Neuron (in vitro differentiated cells): ENCODE data around the gene OSBPL1A.

ENCODE experiments used
- H2AFZ ChIP-seq: one replicate; pipeline ENCODE4 v1.6.1; 2013; ENCODE audit warnings: low read depth, mild to moderate bottlenecking, inconsistent platforms, low read length, moderate library complexity
- H3K27me3 ChIP-seq: one replicate; pipeline ENCODE4 v1.6.1; 2013; ENCODE audit warnings: low read length; ENCODE audit not compliant: insufficient read depth
- H3K36me3 ChIP-seq: one replicate; pipeline ENCODE4 v1.6.1; 2013; ENCODE audit warnings: low read length; ENCODE audit not compliant: insufficient read depth
- H3K4me1 ChIP-seq: one replicate; pipeline ENCODE4 v1.6.1; 2013; ENCODE audit warnings: low read length; ENCODE audit not compliant: insufficient read depth
- H3K4me3 ChIP-seq: 2 replicates; pipeline ENCODE4 v1.5.1; 2013; ENCODE audit warnings: mild to moderate bottlenecking, low read length, moderate library complexity
- H3K9me3 ChIP-seq: one replicate; pipeline ENCODE4 v1.6.1; 2013; ENCODE audit warnings: low read length

The OSBPL1A gene

GRCh38 chr18:24300703-24301102, 96.9 kb downstream of the OSBPL1A start:
- no peaks in the 10 kb centered on the region for H3K4me1 ChIP-seq
- H3K27me3 ChIP-seq, result no peaks in the 10 kb centered on the region
- H3K36me3 ChIP-seq, result peaks cover 43% of the 10 kb centered on the region
- no peak overlapping the region for H2AFZ ChIP-seq
- H3K9me3 ChIP-seq, result peaks cover 4% of the 10 kb centered on the region
- no peak overlapping the region for H3K4me3 ChIP-seq

- Histone ChIP-seq H3K9me3 (peaks cover 2% of the 10 kb centered on the region), H3K36me3 (peaks cover 20% of the 10 kb centered on the region), H3K4me1 (no peaks in the 10 kb centered on the region), H3K27me3 (no peaks in the 10 kb centered on the region), H2AFZ (no peak overlapping the region), H3K4me3 (no peak overlapping the region)
Observed at GRCh38 chr18:24296276-24296675, 101.3 kb downstream of the OSBPL1A start.

- H2AFZ ChIP-seq, result no peak overlapping the region
- H3K36me3 ChIP-seq, result peaks cover 4% of the 10 kb centered on the region
- no peaks in the 10 kb centered on the region for H3K9me3 ChIP-seq
- no peaks in the 10 kb centered on the region for H3K27me3 ChIP-seq
- no peaks in the 10 kb centered on the region for H3K4me1 ChIP-seq
- no peak overlapping the region for H3K4me3 ChIP-seq
Observed at GRCh38 chr18:24293254-24293653, 104.4 kb downstream of the OSBPL1A start.

- Histone ChIP-seq H3K27me3 (no peaks in the 10 kb centered on the region), H3K4me3 (no peak overlapping the region), H3K4me1 (no peaks in the 10 kb centered on the region), H3K9me3 (peaks cover 3% of the 10 kb centered on the region), H2AFZ (no peak overlapping the region), H3K36me3 (peaks cover 8% of the 10 kb centered on the region)
Observed at GRCh38 chr18:24278591-24278990, 119.0 kb downstream of the OSBPL1A start.

GRCh38 chr18:24277516-24278195, 120.0 kb downstream of the OSBPL1A start:
- Histone ChIP-seq H3K36me3 (peaks cover 8% of the 10 kb centered on the region), H3K4me1 (no peaks in the 10 kb centered on the region), H2AFZ (no peak overlapping the region), H3K9me3 (peaks cover 3% of the 10 kb centered on the region), H3K27me3 (no peaks in the 10 kb centered on the region), H3K4me3 (no peak overlapping the region)

- Histone ChIP-seq H3K9me3 (peaks cover 3% of the 10 kb centered on the region), H3K4me1 (peaks cover 5% of the 10 kb centered on the region), H3K36me3 (peaks cover 8% of the 10 kb centered on the region), H2AFZ (no peak overlapping the region), H3K27me3 (no peaks in the 10 kb centered on the region), H3K4me3 (no peak overlapping the region)
Observed at GRCh38 chr18:24276994-24277393, 120.6 kb downstream of the OSBPL1A start.

GRCh38 chr18:24274837-24275236, 122.8 kb downstream of the OSBPL1A start:
- H3K4me1 ChIP-seq, result peaks cover 17% of the 10 kb centered on the region
- no peak overlapping the region for H2AFZ ChIP-seq
- H3K4me3 ChIP-seq, result no peak overlapping the region
- H3K9me3 ChIP-seq, result no peaks in the 10 kb centered on the region
- peaks cover 3% of the 10 kb centered on the region for H3K36me3 ChIP-seq
- H3K27me3 ChIP-seq, result no peaks in the 10 kb centered on the region

GRCh38 chr18:24273596-24273995, 124.0 kb downstream of the OSBPL1A start:
- H3K4me1 ChIP-seq, result peaks cover 27% of the 10 kb centered on the region
- no peak overlapping the region for H3K4me3 ChIP-seq
- H2AFZ ChIP-seq, result no peak overlapping the region
- H3K9me3 ChIP-seq, result no peaks in the 10 kb centered on the region
- H3K36me3 ChIP-seq, result no peaks in the 10 kb centered on the region
- H3K27me3 ChIP-seq, result no peaks in the 10 kb centered on the region

GRCh38 chr18:24272229-24272525, 125.4 kb downstream of the OSBPL1A start:
- Histone ChIP-seq H2AFZ (no peak overlapping the region), H3K27me3 (no peaks in the 10 kb centered on the region), H3K36me3 (no peaks in the 10 kb centered on the region), H3K9me3 (no peaks in the 10 kb centered on the region), H3K4me3 (peak overlapping the region; percentile 78), H3K4me1 (peaks cover 27% of the 10 kb centered on the region)

- H3K36me3 ChIP-seq, result no peaks in the 10 kb centered on the region
- peaks cover 27% of the 10 kb centered on the region for H3K4me1 ChIP-seq
- H3K27me3 ChIP-seq, result no peaks in the 10 kb centered on the region
- peak overlapping the region; percentile 96 for H2AFZ ChIP-seq
- peak overlapping the region; percentile 78 for H3K4me3 ChIP-seq
- no peaks in the 10 kb centered on the region for H3K9me3 ChIP-seq
Observed at GRCh38 chr18:24271381-24272228, 126.0 kb downstream of the OSBPL1A start.

- peak overlapping the region; percentile 78 for H3K4me3 ChIP-seq
- H3K27me3 ChIP-seq, result no peaks in the 10 kb centered on the region
- H3K4me1 ChIP-seq, result peaks cover 27% of the 10 kb centered on the region
- H2AFZ ChIP-seq, result peak overlapping the region; percentile 96
- H3K36me3 ChIP-seq, result no peaks in the 10 kb centered on the region
- H3K9me3 ChIP-seq, result no peaks in the 10 kb centered on the region
Observed at GRCh38 chr18:24270937-24271380, 126.7 kb downstream of the OSBPL1A start.

- Histone ChIP-seq H3K9me3 (no peaks in the 10 kb centered on the region), H3K4me1 (peaks cover 27% of the 10 kb centered on the region), H3K27me3 (no peaks in the 10 kb centered on the region), H3K36me3 (peaks cover 3% of the 10 kb centered on the region), H3K4me3 (peak overlapping the region; percentile 78), H2AFZ (peak overlapping the region; percentile 96)
Observed at GRCh38 chr18:24270358-24270936, 127.2 kb downstream of the OSBPL1A start.

- peaks cover 27% of the 10 kb centered on the region for H3K4me1 ChIP-seq
- H3K4me3 ChIP-seq, result no peak overlapping the region
- no peaks in the 10 kb centered on the region for H3K9me3 ChIP-seq
Observed at GRCh38 chr18:24268784-24269550, 128.7 kb downstream of the OSBPL1A start.

More at GRCh38 chr18:24268784-24269550, 128.7 kb downstream of the OSBPL1A start:
- Histone ChIP-seq H2AFZ (no peak overlapping the region), H3K27me3 (no peaks in the 10 kb centered on the region), H3K36me3 (peaks cover 5% of the 10 kb centered on the region)
